Stimulated activated CD4-positive, alpha-beta T cell treated with anti-CD3 and anti-CD28 coated beads, TNF-alpha, amount 100 ng/mL, for 48 hours (primary cell): ENCODE results near the gene MME.

ENCODE experiments used
- DNase-seq, 3 donors: peaks; one replicate each; pipeline ENCODE4 v3.0.0-alpha.2; 2020; ENCODE audit warnings: low read depth in 3 of 3

Gene MME

DNA sequence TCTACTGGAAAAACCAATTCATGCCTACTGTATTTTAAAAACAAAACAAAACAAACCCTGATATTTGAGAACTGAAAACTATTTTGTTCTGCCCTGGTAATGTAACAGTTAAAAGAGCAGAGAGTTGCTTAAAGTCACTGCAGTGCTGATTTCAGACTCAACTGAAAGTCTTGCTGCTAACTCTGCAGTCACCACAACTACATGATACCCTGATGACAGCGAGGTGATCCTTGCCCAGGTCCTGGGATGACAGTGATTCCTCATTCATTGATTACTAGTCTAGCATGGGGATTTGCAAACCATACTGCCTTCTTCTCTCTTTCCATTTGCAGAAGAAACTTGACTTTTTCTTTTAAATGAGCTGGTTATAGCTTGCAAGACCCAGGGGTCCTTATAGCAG, 67.5 kb downstream of the MME start:
- no peak for DNase-seq

GRCh38 chr3:155149494-155149893, 69.4 kb downstream of the MME start:
- no peak for DNase-seq

DNA sequence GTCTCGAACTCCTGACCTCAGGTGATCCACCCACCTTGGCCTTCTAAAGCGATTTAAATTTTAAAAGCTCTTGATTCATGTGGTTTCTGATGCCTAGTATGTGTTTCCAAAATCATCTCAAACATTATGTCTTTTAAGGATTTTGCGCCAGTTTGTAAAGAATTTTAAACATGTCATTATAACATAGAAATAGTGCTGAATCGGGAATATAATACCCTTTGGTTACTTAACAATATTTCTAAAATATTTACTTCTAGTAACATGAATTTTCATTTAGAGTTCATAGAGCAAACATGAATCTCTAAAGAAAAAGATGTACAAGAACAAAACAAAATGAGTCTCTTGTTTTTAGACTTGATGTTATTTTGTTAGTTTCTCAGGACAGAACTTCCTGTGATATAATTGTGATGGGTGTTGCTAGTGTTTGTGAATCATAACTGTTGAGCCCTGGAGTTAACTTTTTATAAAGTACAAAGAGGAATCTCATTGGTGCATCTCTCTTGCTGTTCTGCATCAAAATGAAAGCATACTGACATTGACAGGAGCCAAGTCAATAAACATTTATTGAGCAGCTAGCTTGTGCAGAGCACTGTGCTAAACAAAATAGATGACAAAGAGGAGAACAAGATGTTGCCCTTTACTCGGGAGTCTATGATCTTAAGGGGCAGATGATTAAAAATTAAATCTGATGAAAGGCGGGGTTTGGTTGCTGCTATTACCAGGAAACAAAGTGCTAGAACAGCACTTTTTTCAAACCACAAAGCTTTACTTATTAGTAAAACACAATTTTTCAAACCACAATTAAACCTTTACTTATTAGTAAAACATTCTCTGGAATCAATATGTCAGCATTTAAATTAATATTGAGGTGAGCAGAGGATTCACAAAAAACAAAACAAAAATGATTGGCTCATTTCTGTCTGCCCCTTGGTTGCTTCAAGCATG, 73.4 kb downstream of the MME start:
- DNase-seq, result no peak

- DNase-seq, result no peak
Measured at GRCh38 chr3:155154255-155154654, 74.1 kb downstream of the MME start.

DNA sequence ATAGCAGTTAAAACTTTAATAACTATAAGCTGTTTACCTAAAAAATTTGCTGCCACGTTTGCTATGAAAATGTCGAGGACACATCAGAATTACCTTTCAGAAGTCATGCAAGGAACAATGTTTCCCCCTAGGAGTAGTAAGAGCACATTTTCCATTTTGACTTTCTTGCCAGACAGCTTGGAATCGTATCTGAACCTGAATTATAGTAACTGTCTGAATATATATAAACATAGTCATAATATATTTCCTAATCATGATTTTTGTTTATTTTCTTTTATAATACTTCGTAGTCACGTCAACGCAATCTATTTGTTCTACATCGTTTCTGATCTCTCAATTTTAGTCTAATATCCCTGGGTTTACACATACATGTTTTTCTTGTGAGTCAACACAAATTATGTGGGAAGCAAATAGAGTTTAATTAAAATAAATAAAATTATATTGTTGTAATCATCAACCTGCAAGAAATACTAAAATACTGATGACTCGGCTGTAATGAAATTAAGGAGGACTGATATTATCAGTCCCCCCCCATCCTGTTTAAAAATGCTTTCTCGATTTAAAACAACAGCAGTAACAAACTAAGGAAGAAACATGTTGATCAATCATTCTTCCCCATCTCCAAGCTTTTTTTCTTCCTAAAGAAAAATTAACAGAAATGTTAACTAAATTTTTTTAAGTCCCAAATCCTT, 78.4 kb downstream of the MME start:
- DNase-seq, result no peak

DNA sequence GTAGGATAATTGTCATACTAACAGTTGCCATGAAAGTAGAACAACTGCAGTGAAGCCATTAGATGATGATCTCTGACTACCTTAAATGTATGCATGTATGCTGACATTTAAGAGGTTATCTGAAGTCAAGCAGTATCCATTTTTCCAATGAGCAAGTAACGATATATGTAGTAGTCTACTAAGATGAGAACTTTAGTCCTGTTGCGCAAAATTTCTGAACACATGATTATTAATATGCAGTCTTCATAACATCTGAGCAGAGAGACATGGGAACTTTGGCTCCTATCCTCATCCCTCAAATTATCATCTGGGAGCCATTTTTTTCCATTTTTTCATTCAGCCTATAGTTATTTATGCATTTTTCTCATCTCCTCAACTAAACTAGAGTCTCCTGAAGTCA, 79.2 kb downstream of the MME start:
- no peak for DNase-seq

DNA sequence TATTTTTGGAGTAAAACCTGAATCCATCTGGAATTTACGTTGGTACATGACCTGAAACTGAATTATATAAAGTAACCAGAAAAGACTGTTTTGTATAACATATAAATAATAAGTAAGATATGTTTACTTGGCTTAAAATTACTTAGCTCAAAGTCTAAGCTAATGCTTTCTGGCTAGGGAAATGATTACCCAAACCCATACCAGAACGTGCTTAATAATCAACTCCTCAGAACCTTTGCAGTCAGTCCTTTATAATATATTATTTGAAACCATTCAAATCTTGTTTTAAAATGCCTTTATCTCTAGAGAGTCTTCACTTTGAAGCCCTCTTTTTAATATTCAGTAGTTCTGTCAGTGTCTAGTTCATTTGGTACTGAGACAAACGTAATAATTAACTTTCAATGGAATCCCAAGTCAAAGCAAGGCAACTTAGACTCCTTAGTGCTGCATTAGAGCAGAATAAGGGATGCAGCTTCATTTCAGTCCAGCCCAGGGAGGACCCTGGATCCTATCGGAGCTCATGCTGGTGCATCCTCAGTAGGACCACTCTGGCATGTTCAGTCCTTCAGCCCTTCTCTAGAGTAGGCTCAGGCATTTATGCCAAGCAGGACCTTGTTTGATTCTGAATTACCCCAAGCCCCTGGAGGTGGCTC, 81.6 kb downstream of the MME start:
- no peak for DNase-seq

GRCh38 chr3:155164306-155164705, 84.2 kb downstream of the MME start:
- DNase-seq, result no peak

GRCh38 chr3:155166441-155166840, 86.3 kb downstream of the MME start:
- no peak for DNase-seq

DNA sequence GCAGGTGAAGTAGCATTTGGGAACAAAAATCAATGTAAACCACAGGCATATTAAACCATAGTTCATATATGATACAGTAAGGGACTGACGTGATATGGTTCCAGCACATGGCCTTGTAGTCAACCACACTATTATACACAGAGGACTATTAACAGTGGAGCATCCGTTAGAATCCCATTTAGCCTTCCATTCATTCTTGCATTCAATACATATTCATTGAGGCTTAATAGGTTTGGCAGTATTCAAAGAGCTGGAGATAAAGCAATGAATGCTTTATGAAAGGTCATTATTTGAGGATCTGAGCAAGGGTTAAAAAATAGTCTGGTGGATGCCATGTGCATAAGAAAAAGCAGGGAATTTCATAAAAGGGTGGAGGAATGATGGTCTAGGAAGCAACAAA, 89.1 kb downstream of the MME start:
- DNase-seq, result no peak

DNA sequence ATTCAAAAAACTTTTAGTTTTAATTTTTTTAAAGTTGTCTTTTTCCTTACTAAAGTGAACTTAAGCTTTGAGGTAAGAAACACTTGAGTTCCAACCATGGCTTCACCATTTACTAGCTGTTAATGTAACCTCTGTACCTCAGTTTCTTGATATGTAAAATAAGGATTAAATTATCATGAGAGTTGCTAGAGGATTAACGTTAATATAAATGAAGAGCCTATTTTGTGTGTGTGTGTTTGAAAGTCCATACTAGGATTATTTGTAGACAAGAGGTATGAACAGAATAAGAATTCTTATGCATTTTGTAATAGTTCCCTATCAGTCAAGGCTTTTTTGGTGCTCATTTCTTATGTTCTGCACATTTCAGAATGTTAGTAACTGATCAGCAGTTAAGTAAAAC, 93.7 kb downstream of the MME start:
- DNase-seq, result no peak

- DNase-seq, result no peak
Measured at GRCh38 chr3:155178810-155179436, 98.8 kb downstream of the MME start.

DNA sequence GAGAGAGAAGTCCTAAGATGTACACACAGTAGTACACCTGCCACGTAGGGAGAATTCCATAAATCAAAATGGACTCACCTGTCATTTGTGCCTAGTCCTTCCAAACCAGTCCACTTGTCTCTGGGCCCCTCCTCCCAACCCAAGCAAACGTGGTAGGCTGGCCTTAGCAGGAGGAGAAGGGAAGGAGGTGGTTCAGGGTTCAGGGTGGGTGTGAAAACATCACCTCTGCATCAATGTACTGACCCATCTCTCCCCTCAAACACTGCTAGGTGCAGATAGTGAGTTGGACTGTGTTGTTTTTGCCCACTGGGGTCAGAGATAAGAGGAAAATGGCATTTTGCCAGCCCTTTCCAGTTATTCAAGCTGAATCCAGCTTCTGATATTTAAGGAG, 99.3 kb downstream of the MME start:
- DNase-seq, result no peak

GRCh38 chr3:155179966-155180757, 100.0 kb downstream of the MME start:
- DNase-seq, result no peak

GRCh38 chr3:155182467-155182866, 102.3 kb downstream of the MME start:
- DNase-seq, result no peak

- DNase-seq, result no peak
Measured at GRCh38 chr3:155184011-155184410, 103.9 kb downstream of the MME start.

DNA sequence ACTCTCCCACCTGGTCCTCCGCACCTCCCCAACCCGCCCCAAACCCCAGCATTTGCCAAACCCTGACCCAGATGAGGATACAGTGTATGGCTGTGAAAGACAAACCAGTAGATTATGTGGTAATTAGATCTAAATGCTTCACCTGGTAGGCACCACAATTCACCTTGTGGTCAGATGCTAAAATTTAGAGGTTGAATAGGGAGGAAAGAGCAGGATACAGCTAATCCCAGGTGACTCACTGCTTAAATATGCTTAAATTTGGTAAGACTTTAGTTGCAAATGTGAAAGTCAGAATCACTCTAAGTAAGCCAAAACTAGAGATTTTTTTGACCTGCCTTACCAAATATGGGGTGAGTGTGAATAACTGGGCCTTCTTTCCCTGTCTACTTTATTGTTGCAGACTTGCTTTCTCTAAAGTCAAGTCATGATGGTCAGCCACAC, 105.5 kb downstream of the MME start:
- DNase-seq, result no peak

DNA sequence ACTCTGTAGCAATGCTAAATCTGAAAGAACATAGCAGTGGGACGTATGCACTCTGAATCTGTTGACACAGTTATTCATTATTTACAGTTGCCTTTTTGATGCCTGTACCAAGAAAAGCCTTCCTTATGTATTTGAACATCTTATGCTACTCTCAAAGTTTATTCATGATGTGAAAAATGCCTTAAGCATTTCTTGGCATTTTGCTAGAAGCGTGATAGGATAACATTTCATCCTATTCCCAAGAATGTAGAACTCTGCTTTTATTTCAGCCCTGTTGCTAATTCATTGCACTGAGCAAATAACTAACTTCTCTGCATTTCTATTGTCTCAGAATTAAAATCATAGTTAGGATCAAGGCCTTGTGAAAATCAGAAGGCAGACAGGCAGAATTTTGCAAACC, 107.9 kb downstream of the MME start:
- no peak for DNase-seq

GRCh38 chr3:155189478-155189877, 109.4 kb downstream of the MME start:
- DNase-seq, result no peak

GRCh38 chr3:155190691-155191090, 110.6 kb downstream of the MME start:
- DNase-seq, result no peak
